HG03354 (cell line): ENCODE data around the gene TMPRSS5.

ENCODE experiments used
- ATAC-seq: cut with Tn5 transposase; IDR thresholded peaks from one replicate; pipeline ENCODE4 v1.9.1; 2021; ENCODE audit warnings: mild to moderate bottlenecking; ENCODE audit not compliant: unreplicated experiment, poor library complexity, severe bottlenecking

TMPRSS5 gene

DNA sequence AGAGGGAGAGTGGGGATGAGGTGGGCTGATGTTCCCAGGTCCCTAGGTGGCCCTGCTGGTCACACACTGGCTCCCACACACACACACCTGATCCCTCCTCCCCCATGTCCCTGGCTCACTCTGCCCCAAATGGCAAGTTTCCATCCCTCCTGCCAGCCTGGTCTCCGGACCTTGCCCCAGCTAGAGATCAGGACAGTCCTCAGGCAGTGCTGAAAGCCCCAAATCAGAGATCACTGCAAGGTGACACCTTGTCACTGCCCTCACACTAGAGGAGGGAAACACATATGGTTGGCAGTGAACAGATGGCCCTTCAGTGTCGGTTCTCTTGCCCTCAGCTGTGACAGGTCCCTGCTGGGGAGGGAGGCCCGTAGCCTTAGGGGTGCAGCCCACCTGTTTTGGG is 7.6 kb downstream of the TMPRSS5 start:
- no peak for ATAC-seq

DNA sequence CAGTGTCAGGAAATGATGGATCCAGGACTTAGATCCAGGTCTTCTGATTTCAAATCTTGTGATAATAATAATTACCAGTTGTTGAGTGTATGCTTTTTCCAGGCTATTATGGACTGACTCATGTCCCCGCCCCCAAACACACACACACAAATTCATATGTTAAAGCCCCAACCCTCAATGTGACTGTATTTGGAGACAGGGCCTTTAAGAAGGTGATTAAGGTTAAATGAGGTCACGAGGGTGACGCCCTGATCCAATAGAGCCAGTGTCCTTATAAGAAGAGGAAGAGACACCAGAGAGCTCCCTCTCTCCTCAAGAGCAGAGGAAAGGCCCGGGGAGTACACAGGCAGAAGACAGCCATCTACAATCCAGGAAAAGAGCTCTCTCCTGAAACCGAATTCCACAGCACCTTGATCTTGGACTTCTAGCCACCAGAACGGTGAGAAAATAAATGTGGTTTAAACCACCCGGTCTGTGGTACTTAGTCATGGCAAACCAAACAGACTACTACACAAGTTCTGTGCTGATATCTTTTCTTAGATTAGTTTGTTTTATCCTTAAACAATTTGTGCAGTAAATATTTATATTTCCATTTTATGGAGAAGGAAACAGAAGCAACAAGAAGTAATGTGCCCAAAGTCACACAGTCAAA is 8.2 kb downstream of the TMPRSS5 start:
- no peak for ATAC-seq

DNA sequence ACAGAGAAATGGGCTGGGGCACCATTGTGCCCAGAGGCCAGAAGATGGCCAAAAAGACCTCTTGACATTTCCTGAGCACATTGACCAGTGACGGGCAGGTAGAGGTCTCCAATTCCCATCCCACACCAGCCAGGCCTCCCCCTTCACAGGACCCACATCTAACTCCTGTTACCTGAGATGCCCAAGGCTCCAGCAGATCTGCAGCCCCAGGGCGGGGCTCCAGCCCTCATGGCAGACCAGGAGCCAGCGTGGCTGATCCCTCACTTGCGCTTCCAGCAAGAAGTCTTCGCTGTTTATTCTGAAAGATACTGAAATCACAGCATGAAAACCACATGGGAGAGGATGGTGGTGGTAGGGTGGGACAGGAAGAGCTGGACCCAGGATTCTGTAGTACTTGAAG is 9.0 kb downstream of the TMPRSS5 start:
- no peak for ATAC-seq

DNA sequence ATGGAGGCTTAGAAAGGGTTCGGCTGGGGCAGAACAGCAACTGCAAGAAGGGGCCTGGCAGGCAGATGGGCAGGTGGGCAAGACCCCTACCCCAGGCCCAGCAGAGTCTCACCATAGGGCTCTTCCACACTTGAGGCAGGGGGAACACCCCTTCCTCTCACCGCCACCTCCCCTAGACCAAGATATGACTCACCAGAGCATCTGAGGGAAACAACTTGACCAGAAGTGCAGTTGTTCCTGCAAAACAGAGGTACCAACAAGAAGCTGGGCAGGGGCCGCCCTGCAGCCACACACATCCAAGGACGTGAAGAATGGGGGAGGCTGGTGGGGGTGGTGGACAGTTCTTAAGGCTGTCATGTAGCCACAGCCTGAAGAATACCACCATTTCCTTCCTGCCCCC is 10.9 kb downstream of the TMPRSS5 start:
- no peak for ATAC-seq

DNA sequence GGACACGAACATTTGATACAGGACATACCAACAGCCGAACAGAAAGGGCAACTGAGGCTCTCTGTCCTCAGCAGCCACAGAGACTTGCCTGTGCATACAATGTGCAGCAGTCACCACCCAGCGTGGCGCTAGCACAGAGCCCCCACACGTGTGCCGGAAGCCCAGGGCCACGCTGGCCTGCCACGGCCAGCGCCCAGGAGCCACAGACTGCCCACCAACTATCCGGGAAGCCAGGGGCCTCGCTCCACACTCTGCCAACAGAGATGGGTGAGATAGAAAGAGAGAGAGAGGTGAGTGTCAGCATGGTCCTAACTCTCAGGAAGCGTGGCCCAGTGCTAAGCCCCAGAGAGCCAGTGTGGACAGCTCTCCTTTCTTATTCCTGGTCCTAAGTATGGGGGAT is 11.7 kb downstream of the TMPRSS5 start:
- no peak for ATAC-seq

DNA sequence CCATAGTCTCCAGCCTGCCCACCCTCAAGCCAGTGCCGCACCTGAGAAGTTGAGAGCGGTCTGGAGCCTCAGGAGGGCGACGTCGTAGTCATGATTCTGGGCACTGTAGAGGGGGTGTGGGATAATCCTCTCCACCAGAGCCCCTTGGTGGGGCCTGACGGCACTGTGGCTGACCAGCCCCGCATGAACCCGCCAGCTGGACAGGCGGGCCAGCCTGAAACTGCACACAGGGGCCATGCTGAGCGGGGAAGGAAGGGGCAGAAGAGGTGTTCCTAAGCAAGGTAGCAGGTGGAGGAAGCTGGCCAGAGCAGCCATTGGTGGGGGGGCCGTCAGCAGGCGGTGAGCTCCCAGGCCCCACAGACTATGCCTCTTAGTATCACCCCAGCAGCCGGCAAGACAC is 13.1 kb downstream of the TMPRSS5 start:
- ATAC-seq, result no peak

DNA sequence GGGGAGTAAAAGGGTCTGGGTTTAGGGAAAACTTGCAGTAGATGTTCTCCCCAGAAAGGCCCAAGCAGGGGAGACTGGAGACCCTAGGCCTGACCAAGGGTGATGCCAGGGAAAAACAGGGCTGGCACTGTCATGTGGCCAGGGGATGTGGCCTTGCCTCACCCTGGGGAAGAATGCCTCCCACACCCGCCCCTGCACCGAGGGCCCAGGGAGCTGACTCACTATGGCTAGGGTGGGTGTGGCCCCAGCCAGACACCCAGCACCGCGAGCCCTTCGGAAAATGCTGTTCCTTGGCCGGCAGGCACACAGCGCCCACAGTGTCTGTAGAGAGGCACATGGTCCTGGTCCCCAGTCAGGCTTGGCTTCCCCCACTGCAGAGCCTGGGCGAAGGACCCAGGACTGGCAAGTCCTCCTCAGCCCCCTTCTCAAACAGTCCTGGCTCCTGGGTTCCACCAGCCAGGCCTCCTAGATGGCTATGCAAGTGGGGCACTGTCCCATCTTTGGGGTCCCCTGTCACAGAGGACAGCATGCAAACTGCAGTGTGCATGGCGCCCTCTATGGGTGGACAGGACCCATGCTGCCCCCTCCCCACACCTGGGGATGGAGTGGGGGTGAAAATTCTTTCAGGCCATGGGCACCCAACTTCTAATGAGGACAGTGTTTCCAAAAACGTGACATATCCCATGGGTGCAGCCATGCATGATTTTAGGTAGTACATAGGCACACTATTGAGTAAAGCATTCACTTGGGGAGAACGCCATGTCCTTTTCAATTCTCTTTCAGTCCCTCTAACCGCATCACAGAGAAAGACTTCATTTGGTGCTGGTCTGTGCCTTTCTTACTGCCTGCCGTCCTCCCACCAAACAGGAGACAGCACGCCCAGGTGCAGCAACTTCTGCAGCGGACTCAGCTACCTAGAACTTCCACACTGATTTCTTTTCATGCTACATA is 15.2 kb downstream of the TMPRSS5 start:
- ATAC-seq, result no peak

DNA sequence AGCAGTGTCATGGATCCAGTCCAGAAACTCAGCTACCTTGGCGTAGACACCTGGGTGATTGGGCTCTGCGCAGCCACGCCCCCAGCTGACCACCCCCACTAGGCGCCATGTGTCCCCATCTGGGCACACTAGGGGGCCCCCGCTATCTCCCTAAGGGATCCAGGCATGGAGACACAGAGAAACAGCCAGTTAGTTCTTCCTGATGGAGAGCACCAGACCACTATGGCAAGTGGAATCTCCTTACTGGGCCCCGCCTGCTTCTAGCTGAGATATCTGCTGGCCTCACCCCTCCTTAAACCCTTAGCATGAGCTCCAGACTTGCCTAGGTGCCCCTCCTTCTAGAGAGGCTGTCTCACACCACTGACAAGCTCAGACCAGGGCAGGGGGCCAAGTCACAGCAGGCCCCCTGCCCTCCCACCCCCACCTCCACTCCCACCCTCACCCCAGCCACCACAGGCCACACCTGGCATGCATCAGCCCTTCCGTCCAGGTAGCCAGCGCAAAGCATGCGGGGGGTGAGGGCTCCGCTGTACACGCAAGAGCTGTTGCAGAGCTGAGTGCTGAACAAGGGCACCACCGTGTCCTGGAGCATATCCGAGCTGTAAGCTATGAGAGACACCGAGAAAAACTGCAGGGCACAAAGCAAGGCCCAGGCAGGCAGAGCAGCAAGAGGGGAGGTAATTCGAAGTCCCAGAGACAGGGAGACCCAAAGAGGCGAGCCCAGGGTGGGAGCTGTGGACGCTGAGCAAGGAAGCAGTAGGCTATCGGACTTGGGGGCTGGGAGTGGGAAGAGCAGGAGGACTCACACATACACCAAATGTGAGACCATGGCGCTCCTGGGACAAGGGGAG is 16.1 kb downstream of the TMPRSS5 start:
- no peak for ATAC-seq

DNA sequence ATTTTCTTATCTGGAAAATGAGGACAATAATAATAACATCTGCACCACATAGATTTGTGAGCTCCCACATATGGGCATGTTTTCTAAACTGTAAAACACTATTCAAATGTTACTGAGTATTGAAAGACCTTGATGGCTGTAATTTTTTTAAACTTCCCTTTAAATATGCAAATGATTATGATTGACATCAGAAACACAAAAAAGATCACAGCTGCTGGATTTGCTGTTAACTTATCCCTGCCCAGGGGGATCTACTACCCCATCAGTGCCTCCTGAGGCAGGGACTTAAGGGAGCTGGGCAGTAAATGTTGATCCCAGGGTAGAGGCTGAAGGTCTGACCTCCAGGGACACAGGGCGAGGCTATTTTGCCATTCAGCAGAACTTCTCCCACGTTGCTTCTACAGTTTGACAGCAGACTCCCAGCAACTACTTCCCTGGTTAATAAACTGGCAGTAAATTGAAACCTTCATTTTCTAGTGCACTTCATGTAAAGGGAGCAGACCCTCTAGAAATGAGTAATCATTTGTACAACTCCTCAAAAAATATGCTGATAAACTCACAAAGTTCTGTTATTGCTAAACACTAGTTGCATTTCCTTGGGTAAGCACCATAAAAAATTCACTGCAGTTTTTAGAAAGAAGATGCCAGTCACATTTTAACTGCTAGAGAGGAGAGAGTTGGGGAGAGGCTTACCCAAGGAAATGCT is 20.3 kb downstream of the TMPRSS5 start:
- ATAC-seq, result peak; percentile 44

DNA sequence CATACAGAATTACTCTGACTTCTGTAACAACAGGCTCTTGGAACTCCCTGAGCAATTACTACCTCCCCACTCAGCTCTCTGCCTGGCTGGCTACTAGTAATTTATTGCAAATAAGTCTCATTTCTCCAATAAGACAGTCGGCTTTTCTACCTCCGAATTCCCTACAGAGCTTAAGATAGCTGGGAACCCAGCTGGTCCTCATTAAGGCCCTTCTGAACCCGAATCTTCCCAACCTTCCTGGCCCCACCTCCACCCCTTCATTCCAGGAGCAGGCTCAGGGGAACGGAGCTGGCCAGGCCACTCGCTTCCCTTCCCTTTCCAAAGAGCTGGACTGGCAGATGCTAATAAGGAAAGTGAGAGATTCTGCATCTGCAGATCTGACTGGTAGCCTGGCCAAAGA is 21.6 kb downstream of the TMPRSS5 start:
- ATAC-seq, result no peak

DNA sequence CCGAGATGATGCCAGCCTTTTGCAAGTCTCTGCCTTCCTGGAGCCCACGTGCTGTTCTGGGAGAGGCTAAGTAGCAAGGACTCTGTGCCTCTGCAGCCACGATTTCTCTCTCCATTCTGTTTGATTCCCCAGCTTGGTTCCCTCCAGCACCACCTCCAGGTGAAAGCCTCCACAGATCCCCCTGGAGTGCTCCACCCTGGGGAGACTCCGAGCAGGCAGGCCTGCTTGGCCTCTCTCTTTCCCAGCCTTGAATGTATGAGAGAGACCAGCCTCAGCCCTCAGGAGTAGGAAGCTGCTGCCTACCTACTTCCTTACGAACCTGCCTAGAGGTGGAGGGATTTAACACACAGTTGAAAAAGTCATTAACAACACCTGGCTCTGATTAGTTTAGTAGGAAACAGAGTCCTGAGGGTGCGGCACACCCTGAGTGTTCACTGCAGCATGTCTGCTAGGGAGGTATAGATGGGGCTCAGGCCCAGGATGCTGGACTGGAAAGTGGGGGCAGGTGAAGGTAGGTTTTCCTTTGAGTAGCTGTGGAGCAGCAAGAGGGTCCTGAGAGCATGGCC is 22.5 kb downstream of the TMPRSS5 start:
- ATAC-seq, result no peak

DNA sequence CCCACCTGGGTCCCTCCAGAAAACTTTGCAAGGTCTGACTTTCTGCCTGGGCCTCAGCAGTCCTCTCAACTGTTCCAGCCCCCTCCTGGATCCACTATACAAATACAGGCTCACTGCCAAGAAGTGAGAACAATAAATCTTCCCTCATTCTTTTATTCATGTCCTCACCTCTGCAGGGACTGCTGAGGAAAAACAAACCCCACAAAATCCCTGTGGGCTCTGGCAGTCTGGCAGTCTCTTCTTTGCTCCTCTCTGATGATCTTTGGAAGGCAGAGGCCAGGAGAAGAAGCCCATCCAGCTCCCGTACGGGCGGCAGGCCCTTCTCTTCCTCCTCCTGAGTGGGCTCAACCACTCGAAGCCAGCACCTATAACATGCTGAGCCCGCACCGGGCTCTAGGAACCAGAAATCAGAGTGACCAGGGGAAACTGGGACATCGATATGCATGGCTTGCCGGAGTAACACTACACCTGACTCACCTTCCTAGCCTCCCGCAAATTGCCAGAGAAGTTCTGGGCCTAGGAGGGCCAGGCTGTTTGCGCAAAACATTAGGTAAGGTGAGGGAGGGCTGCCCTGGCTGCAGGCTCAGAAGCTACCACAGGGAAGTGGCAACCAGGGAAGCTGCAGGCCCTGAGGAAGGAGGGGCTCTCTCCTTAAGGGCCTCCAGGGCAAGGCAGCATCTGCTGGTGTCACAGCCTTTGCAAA is 24.2 kb downstream of the TMPRSS5 start:
- ATAC-seq, result no peak

DNA sequence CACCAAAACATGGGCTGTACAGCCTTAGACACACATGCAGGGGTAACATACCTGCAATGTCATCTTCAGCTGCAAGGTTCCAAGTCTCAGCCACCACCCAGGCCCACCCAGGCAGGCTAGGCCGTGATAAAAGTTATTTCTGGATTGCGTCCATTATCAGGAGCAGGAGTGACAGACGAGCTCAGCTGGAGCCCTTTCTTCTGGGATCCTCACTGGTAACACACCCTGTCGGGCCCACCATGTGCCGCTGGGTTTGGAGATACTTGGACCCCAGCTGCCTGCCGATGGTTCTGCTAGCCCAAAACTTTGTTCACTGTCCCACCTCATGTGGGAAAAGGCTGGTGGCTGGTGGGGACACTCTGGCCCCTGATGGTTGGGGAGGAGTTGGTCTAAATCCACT is 24.8 kb downstream of the TMPRSS5 start:
- no peak for ATAC-seq

DNA sequence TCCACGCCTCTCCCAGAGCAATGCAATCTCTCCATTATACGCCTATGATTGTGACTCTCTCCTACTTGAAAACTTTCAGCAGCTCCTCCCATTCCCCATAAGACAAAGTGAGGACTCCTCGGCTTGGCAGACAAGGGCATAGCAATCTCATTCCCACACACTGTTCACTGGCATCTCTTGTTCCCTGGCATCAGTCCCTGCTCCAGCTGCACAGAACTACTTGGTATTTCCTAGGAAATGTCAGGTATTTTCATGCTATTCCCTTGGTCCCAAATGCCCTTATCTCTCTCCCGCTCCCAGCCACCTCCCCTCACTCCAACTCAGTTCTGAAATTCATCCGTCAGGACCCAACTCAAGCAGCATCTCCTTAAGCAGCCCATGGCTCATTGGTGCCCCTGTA is 28.4 kb downstream of the TMPRSS5 start:
- ATAC-seq, result no peak

DNA sequence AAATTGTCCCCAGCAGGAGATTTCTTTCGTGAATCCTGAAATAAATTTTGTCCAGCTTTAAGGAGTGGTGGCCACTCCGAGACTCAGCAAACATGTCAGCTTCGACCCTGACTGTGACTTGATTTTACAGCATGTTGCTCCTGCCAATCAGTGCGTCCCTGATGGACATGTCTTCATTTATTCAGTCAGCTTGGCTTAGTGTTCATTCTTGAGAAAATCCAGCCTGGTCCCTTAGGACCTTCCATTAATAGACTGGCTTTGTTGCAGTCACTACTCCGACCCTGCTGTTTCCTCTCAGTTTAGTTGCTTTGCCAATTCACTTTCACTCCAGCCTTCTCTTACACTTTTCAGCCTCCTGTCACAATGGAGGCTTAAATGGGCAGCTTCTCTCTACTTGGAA is 30.5 kb downstream of the TMPRSS5 start:
- no peak for ATAC-seq

DNA sequence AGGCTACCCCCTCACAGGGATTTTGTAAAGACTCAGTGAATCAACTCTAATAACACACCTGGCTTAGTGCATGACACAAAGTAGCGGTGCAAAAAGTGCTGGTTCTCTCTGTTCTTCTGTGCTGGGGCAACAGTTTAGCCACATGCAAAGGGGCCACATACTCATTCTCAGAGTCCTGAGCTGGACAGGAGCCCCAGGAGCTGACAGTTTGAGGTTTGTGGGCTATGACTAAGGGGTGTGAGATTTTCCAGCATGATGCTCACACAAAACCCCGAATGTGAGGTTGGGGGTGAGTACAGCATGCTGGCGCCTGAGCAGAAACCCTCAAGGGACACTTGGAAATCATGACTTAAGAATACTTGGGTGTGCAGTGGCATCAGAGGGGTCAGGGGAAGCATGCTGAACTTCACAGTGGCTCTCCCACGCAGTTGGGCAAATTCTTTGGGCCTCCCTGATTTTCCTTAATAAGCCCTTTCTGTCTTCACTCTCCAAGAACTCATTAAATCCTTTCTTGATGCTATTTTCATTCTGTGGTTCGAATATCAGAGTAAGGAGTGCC is 31.0 kb downstream of the TMPRSS5 start:
- peak; percentile 76 for ATAC-seq

DNA sequence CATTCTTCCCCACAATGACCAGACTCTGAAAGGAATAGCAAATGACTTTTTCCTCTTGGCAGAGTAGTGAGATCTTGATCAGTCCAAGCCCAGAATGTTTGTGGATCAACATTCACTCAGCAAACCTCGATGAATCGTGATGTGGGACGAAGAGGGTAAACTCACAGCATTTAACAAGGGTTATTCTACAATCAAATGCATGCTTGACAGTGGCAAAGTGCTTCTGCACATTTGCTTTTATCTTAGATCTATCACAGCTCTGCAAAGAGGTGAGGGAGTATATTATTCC is 31.8 kb downstream of the TMPRSS5 start:
- ATAC-seq, result no peak

DNA sequence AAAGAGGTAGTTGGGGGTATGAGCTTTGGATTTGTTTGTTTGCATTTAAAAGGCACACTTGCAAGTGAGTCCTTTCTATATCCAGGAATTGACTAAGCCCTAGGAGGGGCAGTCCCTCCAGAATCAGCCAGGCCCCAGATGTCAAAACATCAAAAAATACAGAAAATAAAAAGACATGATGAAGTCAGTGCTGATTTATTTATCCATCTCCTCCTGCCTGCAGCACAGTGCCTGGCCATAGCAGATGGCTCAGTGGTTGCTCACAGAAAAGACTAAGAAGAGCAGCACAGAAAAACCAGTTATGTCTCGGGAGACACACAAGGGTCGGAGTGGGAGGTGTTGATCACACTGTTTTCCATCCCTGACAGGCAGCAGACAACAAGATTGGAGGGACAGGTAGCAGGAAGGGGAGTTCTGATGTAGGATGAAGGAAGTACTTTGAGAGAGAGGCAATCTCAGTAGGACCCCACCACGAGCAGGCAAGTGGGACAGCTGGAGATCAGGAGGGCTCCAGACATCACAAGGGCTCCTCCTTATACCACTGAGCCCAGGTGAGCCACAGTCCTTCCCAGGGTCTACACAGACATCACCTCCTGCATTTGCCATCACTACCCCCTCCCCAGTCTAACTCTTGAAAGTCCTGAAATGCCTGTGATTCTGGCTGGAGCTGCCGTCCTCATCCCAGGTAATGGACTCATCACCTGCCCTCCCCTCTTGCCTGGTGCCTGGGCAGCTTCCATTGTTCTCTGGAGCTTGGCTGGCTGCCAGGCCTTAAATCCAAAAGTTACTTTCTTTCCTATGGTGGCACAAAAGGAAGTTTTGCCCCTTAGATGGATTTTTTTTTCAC is 32.3 kb downstream of the TMPRSS5 start:
- no peak for ATAC-seq
